GM21786 (cell line): ENCODE measurements around the gene DUSP18.
"Not testable (repeated sequence)": the region's sequence is repeated elsewhere in the genome, so short reads cannot be mapped to it uniquely, and the experiment has no call there.

Source experiments
- ATAC-seq: cut with Tn5 transposase; IDR thresholded peaks from one replicate; pipeline ENCODE4 v1.9.1; 2021; ENCODE audit not compliant: unreplicated experiment

DUSP18 gene

DNA sequence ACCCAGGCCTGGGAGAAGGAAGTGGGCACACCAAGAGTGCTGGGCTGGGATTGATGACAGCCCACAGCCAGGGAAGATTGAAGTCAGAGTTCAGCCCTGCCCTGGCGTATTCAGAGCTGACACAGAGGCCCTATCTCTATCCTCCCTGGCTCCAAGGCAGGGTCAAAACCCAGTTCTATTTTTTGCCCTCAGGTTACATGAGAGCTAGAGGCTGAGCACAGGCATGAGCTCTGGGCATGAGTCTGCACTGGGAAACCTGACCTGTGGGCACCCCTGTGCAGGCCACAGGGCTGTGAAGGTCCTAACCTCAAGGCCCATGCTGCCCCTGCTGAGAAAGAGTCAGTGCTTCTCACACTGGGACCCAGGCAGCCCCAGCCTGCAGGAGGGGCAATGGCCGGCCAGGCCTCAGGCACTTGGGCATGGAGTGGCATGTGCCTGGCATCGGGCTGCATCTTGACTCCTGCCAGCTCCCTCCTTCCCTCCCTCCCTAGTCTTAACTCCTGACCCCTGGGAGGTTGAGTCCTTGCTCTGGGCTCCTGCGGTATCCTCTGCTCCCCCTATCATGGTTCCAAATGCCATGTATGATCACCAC lies 26.7 kb downstream of the DUSP18 start:
- no peak for ATAC-seq

DNA sequence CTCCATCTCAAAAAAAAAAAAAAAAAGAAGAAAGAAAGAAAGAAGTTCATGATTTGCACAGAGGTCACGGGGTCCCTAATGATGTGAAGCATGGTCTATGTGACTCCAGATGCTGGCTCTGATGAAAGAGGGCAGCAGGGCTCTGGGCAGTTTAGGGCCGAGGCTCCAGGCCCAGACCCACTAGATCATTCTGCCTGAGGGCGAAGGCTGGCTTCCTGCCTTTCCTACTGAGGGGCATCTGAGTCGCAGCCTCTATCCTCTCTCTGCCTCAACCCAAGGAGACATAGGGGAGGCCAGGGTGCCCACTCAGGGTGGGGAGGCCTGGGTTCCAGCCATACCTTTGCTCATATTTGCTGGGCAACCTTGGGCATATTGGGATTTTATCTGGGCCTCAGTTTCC lies 27.3 kb downstream of the DUSP18 start:
- ATAC-seq: no peak

DNA sequence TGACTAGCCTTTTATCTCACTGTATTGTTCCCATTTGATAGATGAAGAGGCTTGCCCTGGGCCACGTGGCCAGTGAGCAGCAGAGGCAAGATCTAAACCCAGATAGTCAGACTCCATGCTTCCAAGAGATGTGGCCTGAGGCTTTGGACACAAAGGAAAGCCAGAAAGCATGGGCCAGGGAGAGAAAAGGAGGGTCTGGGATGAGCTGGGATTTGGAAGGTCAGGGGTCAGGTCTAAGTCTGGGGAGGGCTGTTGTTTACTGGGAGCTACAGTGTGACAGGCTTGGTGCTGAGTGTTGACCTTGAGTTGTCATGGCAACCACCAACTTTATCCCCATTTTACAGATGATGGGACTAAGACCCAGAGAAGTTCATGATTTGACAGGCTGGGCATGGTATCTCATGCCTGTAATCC lies 30.0 kb downstream of the DUSP18 start:
- no peak for ATAC-seq

DNA sequence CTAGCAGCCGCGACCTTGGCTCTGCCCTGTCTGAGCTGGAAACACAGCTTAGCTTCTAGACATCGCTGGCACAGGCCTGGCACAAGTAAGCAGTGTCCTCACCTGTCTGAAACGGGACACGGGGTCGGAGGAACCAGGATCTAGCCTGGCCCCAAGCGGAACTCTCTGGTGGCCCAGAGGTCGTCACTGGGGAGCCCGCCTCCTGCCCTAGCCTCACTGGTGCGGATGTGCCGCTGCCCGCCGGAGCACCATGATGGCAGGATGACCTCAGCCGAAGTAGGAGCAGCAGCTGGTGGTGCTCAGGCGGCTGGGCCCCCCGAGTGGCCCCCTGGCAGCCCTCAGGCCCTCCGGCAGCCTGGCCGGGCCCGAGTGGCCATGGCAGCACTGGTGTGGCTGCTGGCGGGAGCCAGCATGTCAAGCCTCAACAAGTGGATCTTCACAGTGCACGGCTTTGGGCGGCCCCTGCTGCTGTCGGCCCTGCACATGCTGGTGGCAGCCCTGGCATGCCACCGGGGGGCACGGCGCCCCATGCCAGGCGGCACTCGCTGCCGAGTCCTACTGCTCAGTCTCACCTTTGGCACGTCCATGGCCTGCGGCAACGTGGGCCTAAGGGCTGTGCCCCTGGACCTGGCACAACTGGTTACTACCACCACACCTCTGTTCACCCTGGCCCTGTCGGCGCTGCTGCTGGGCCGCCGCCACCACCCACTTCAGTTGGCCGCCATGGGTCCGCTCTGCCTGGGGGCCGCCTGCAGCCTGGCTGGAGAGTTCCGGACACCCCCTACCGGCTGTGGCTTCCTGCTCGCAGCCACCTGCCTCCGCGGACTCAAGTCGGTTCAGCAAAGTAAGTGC lies 31.2 kb downstream of the DUSP18 start:
- no peak for ATAC-seq

DNA sequence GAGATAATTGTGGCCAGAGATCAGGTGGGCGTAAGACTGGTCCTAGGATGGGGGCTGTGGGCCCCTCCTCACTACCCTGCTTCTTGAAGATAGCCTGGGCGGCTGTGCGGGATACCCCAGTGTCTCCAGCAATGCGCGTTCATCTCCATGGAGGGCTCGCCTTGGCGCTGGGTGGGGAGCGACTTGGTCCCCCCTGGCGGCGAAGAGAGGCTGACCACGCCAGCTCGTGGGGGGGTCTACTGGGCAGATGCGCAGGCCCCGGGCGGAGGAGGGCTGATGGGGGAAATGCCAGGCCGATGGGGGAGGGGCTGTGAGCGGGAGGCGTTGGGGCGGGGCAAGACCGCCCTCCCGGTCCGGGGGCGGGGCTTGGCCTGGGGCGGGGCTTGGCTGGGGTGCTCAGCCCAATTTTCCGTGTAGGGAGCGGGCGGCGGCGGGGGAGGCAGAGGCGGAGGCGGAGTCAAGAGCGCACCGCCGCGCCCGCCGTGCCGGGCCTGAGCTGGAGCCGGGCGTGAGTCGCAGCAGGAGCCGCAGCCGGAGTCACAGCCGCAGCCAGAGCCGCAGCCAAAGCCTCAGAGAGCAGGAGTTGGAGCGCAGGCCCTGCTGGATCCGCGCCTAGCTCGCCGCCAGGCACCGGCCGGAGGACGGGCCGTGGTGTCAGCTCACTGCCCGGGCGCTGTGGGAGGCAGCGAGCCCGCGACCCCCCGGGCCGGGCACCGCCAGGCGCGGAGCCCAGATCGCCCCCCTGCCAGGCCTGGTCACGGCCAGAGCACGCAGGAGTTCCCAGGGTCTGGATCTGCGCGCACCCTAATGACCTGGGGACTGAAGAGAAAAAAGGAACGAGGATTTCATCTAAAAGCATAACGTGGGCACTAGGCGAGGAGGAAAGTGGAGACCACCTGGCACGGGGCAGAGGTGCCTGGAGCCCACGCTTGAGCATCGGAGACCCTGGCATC lies 32.1 kb downstream of the DUSP18 start, which contains the start of gene SLC35E4:
Gene SLC35E4 (plus strand): TSS at position 509 of the 953 bp plus-strand sequence. CDS start 670 bp downstream, outside the sequence.
- ATAC-seq: peak; percentile 67

DNA sequence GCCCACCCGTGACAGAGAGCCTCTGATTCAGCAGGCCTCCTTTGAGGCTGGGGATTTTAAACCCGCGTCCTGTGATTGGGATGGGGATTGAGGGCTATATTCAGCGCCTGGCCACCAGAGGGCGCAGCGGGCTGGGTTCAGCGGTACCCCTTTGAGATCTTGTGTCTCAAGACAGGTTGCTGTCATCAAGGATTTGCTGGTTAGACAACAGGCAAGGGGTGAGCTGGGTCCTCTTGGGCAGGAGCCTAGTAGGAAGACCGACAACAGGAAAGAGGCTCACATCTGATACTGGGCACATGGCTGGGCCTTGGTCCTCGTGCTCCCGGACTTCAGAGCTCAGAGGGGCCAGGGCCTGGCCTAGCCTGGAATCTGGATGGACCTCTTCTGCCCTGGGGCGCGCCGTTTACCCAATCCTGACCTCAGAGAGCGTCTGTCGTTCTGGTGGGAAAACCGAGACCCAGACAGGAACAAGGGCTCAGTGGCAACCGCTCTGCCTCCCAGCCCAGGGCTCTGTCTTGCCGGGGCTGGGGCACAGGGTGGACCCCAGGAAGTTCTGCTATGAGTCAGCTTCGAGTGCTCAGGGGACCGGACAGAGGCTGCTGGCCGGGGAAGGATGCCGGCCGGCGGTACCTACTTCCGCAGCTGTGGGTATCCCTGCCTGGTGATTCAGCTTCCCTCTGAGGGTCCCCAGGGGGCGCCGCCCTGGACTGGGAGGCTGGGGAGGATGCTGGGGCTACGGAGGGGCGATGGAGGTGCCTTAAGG lies 33.0 kb downstream of the DUSP18 start:
- peak; percentile 39 for ATAC-seq

DNA sequence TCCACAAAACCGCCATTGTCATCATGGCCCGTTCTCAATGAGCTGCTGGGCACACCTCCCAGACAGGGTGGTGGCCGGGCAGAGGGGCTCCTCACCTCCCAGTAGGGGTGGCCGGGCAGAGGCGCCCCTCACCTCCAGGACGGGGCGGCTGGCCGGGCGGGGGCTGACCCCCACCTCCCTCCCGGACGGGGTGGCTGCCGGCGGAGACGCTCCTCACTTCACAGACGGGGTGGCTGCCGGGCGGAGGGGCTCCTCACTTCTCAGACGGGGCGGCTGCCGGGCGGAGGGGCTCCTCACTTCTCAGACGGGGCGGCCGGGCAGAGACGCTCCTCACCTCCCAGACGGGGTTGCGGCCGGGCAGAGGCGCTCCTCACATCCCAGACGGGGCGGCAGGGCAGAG lies 36.2 kb downstream of the DUSP18 start:
- not testable (repeated sequence) for ATAC-seq

DNA sequence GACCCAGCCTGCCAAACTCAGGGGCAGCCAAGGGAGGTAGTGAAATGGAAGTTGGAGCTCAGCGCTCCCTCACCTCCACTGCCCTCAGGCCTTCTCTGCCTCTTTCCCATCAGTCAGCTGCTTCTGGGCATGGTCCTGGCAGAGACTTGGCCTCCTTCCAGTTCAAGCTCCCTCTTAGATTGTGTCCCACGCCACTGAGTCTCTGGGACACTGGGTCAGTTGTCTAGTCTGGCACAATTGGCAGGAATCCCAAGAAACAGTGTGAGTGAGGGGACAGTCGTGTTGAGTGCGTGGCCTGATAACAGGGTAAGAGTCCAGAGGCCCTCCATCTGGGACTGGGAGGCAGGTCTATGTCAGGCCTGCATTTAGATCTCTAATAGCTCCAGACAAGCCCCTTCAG lies 39.2 kb downstream of the DUSP18 start:
- ATAC-seq: no peak

DNA sequence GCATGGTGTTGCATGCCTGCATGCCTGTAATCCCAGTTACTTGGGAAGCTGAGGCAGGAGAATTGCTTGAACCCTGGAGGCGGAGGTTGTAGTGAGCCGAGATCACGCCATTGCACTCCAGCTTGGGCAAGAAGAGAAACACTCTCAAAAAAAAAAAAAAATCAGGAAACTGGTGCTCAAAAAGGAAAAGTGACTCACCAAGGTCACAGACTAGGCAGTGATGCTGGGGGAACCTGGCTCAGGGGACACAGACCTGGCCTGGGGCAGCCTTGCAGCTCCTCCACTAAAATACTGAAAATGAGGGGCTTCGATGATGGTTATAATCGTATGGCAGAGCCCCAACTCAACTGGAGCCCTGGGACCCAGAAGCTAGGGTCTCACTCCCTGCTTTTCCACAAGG lies 40.2 kb downstream of the DUSP18 start:
- ATAC-seq: no peak

DNA sequence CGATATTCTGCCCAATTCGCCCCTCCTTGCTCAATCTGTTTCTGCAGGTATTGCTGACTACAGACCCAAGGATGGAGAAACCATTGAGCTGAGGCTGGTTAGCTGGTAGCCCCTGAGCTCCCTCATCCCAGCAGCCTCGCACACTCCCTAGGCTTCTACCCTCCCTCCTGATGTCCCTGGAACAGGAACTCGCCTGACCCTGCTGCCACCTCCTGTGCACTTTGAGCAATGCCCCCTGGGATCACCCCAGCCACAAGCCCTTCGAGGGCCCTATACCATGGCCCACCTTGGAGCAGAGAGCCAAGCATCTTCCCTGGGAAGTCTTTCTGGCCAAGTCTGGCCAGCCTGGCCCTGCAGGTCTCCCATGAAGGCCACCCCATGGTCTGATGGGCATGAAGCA lies 41.3 kb downstream of the DUSP18 start:
- no peak for ATAC-seq

DNA sequence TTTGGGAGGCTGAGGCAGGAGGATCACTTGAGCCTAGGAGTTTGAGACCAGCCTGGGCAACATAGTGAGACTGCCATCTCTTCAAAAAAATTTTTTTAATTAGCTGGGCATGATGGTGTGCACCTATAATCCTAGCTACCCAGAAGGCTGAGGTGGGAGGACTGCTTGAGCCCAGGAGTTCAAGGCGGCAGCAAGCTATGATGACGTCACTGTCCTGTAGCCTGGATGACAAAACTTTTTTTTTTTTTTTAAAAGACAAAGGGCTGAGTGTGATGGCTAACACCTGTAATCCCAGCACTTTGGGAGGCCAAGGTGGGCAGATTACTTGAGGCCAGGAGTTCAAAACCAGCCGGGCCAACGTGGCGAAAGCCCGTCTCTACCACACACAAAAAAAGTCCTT lies 47.8 kb downstream of the DUSP18 start:
- ATAC-seq: not testable (repeated sequence)

DNA sequence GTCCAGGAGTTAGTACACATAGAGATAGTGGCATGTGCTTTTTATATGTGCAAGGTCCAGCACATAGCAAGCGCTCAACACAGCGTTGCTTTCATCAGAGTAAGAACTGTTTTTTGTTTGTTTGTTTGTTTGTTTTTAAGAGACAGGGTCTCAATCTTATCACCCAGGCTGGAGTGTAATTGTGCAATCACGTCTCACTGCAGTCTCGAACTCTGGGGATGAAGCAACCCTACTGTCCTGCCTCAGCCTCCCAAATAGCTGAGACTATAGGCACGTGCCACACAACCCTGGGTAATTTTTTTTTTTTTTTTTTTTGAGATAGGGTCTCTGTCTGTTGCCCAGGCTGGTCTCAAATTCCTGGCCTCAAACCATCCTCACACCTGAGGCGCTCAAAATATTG lies 49.9 kb downstream of the DUSP18 start:
- no peak for ATAC-seq

DNA sequence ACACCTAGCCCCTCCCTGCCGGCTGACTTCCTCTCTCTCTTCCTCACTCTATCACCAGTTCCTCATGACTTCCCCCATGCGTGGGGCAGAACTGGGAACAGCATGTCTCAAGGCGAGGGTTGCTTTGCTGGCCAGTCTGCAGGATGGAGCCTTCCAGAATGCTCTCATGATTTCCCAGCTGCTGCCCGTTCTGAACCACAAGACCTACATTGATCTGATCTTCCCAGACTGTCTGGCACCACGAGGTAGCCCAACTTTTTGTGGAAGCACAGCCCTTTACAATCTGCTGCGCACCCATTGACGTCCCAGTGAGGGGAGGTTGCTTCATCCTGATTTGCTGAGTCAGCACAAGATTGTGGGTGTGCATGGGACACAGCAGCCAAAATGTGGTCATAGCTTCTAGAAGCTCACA lies 52.1 kb downstream of the DUSP18 start:
- ATAC-seq: no peak

DNA sequence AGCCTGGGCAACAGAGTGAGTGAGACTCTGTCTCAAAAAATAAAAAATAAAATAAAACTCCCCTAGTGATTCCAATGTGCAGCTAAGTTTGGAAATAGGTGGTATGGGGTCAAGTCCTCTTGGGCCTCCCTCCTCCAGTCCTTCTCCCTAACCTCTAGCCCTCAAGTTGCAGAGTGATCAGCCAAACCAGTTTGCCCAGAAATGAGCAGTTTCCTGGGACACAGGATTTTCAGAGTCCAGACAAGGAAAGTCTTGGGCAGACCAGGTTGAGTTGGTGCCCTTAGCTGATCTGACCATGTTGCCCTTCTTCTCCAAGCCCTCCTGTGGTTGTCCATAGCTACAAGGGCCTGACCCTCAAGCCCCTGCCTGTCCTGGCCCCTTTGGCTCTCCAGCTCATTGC lies 52.8 kb downstream of the DUSP18 start:
- ATAC-seq: no peak

DNA sequence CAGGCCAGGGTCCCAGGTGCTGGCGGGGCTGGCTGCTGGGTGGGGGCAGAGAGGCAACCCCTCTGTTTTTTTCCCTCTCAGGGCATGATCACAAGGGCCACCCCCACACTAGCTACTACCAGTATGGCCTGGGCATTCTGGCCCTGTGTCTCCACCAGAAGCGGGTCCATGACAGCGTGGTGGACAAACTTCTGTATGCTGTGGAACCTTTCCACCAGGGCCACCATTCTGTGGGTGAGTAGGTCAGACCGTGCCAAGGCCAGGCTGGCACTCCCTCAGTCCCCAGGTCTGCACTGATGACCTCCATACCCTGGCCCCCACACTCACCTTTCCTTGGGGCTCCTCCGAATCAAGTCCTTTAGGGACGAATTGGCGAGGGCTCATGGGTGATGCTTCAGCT lies 53.4 kb downstream of the DUSP18 start:
- no peak for ATAC-seq

DNA sequence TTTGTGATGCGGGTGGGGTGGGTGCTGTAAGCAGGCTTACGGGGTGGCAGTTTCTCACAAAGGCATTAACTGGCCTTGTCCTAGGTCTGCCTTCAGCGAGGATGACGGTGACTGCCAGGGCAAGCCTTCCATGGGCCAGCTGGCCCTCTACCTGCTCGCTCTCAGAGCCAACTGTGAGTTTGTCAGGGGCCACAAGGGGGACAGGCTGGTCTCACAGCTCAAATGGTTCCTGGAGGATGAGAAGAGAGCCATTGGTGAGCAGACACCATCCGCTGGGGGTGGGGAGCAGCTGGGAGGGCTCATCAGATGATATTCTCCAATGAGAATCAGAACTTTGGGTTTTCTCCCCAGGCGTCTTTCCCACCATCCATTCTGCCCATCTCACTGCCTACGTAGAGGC lies 54.9 kb downstream of the DUSP18 start:
- no peak for ATAC-seq
